GM12892 (cell line): ENCODE data around the gene VAPA.

Source experiments
- POLR2A ChIP-seq: IDR thresholded peaks from 2 replicates; pipeline ENCODE4 v1.6.1; 2011; ENCODE audit warnings: low read depth, low read length, control low read depth
- POLR2AphosphoS5 ChIP-seq: IDR thresholded peaks from 2 replicates; pipeline ENCODE4 v1.6.1; 2011; ENCODE audit warnings: low read depth, low read length, control low read depth

- TF ChIP-seq POLR2A (no peak), POLR2AphosphoS5 (no peak)
Measured at GRCh38 chr18:9984080-9984479, 70.3 kb downstream of the VAPA start.
